ENCODE data around the gene LILRB5. TPM values are rescaled to one million over a fixed set of nuclear protein-coding genes. Genes with fewer than 3 reads are reported as not detected.
"Not testable (repeated sequence)": the region's sequence is repeated elsewhere in the genome, so short reads cannot be mapped to it uniquely, and the experiment has no call there.

LILRB5 gene
- total RNA-seq, 2 experiments from 2014 or later, result not detected

DNA sequence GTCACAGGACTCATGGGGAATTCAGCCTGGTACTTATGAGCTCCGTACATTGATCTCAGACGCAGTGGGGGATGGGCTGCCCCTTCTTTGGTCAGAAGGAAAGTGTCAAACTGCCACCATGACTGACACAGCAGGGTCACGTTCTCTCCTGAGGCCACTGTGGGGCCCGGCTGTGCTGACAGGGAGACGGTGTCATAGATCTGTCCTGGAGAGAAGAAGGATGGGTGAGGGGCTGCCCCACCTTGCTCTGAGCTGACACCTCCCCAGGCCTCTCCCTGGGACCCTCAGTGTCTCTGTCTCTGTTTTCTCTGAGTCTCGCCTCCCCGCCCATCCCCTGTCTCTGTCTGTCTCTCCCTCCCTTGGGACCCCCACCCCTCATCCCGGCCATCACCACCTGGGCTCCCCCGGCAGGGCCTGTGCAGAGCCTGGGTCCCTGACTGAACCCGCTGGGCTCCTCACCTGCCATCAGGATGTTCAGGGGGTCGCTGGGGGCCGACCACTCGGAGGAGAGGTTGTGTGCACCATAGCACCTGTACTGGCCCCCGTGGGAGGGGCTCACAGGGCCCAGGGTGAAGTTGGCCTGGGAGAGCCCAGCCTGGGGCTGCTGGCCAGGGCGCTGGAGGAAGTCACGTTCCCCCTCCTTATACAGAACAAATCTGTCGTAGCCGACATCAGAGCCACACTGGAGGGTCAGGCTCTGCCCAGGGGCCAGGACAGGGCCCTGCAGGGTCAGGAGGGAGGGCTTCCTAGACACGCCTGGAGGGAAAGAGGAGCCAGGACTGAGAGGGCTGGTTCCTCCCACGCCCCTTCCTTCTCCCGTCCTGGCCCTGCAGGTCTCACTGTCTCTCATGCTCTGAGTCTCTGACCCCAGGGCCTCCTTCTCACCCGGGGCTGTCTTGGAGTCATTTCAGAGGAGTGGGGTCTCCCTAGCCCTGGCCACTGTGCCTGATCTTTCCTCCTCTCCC is 16.4 kb downstream of the LILRB5 start:
- H3K4me3 Mint-ChIP-seq, DNase-seq, H3K27ac Mint-ChIP-seq, H3K9me3 Mint-ChIP-seq, H3K4me1 Mint-ChIP-seq, H3K36me3 Mint-ChIP-seq: not testable (repeated sequence)
- H3K27me3 Mint-ChIP-seq, result peaks cover 10% of the 10 kb centered on the region

DNA sequence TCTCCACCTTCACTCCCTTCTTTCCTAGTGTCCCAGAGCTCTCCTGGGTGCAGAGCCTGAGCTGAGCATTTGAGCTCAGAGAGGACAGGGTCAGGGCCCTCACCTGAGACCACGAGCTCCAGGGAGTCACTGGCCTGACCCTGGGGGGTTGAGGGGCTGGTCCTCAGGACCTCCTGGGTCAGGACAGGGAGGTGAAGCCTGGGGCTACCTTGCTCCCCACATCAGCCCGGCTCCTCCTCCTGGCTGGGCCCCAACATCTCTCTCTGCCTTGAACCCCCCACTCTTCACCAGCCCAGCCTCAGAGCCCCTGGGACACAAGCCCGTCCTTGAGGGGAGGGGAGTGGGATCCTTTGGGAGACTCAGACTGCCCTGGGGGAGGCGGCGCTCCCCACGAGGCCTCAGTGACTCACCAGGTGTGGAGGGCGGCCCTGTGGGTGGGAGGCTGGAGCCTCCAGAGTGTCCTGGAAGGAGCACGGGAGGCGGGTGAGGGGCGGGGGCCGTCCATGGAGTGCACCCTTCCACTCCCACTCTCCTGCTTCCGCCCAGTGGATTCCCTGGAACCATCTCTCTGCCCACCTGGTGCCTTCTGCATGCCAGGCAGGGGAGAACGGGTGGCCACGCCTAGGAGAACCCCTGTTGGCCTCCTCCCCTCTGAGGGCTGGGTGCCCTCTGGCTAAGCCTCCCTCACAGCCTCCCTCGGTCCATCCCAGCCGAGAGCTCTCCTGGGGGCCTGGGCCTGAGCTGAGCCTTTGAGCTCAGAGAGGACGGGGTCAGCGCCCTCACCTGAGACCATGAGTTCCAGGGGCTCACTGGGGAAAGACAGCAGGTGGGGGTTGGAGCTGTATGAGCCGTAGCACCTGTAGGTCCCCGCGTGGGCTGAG is 17.3 kb downstream of the LILRB5 start:
- H3K36me3 Mint-ChIP-seq, H3K4me3 Mint-ChIP-seq, H3K27ac Mint-ChIP-seq, DNase-seq, H3K4me1 Mint-ChIP-seq, H3K9me3 Mint-ChIP-seq: not testable (repeated sequence)
- H3K27me3 Mint-ChIP-seq, result peaks cover 11% of the 10 kb centered on the region

DNA sequence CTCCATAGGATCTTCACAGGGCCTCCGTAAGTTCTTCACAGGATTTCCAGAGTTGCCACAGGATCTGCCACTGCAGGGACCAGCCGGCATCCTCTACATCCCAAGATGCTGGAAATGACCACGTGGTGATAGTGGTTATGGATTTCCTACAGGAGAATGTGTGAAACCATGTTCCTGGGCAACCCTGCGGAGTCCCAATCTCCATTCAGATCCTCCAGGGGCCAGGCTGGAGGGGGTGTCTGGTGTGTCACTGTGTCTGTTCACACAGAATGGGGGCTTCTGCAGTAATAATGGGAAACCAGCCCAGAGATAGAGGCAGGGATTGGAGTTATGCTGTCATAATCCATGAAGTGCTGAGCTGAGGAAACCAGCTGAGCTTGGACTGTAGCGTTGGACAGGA is 23.1 kb downstream of the LILRB5 start:
- DNase-seq, result no peak
- no peak overlapping the region for H3K4me3 Mint-ChIP-seq
- H3K27me3 Mint-ChIP-seq, result peaks cover 42% of the 10 kb centered on the region
- no peaks in the 10 kb centered on the region for H3K9me3 Mint-ChIP-seq
- no peak overlapping the region for H3K27ac Mint-ChIP-seq
- H3K4me1 Mint-ChIP-seq, result peaks cover 7% of the 10 kb centered on the region
- no peaks in the 10 kb centered on the region for H3K36me3 Mint-ChIP-seq

DNA sequence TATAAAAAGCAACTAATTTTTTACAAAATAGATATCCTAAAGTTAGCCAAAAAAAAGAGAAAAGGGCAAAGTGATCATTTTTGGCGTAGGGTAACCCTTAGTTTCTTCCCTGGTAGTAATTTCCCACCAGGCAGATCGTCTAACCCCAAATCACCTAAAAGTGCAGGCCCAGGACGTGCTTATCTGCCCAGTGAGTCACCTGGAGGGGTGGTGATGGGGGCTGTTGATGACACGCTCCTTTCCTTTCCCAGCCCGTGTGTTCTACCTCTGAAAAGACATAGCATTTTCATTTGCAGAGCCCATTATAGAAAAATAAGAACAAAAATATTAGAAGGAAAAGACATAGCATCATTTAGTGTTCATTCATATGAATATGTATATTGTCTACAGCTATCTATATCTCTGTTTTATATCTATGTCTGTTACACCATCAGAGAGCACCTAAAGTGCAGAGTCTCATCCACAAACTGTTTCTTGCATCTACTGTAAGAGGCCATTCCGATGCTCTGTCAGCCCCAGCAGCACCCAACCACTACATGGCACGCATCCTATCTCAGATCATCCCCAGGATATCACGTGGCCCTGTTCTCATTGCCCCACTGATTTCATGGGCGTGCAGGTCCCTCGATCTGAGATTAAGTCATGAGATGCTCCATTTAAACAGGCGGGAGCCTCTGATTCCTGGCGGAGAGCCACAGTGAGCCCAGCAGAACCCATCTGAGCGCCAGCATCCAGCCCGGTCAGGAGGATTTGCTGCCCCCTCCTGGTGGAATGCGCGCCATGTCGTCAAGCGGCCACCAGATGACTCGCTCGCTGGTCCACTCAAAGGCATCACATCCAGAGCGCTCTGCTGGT is 25.8 kb downstream of the LILRB5 start:
- peak; percentile 79 for DNase-seq
- no peak overlapping the region for H3K4me3 Mint-ChIP-seq

DNA sequence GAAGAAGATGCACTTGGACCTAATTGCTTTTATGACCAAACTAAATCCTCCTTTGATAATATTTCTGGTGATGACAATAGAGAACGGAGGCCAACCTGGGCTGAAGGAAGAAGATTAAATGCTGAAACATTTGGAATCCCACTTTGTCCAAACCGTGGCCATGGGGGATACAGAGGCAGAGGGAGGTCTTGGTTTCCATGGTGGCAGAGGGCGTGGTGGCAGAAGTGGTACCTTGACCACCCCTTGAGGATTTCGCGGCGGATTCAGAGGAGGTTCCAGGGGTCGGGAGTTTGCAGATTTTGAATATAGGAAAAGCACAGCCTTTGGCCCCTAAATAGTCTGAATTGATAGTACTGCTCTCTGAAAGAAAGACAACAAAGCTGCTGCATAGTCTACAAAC is 27.0 kb downstream of the LILRB5 start:
- H3K27ac Mint-ChIP-seq, result no peak overlapping the region

More for the DNA sequence above, 25.8 kb downstream of the LILRB5 start:
- Mint-ChIP-seq H3K4me1 (peaks cover 7% of the 10 kb centered on the region), H3K27me3 (peaks cover 38% of the 10 kb centered on the region), H3K36me3 (no peaks in the 10 kb centered on the region), H3K27ac (no peak overlapping the region), H3K9me3 (no peaks in the 10 kb centered on the region)

DNA sequence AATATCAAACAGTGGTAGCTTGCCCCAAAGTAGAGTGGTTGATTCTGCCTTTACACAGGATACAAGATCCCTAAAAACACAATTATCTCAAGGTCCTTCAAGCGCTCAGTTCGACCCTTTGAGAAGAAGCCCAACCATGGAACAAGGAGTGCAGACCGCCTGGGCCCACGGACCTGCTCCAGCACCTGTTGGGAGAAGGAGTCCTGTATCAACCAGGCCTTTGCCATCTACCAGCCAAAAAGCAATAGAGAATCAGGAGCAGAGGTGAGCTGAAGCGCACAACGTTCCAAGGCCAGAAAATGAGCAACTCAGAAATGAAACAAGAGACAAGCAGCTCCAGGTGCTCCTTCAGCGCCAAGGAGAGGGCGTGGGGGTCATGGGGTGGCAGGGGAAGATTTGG is 27.9 kb downstream of the LILRB5 start:
- Mint-ChIP-seq H3K27ac (no peak overlapping the region), H3K36me3 (no peaks in the 10 kb centered on the region), H3K27me3 (peaks cover 29% of the 10 kb centered on the region), H3K4me3 (no peak overlapping the region), H3K4me1 (peaks cover 7% of the 10 kb centered on the region), H3K9me3 (no peaks in the 10 kb centered on the region)
- no peak for DNase-seq

More for the DNA sequence above, 27.0 kb downstream of the LILRB5 start:
- Mint-ChIP-seq H3K27me3 (peaks cover 38% of the 10 kb centered on the region), H3K9me3 (no peaks in the 10 kb centered on the region), H3K36me3 (no peaks in the 10 kb centered on the region), H3K4me3 (no peak overlapping the region), H3K4me1 (peaks cover 7% of the 10 kb centered on the region)
- DNase-seq, result no peak

DNA sequence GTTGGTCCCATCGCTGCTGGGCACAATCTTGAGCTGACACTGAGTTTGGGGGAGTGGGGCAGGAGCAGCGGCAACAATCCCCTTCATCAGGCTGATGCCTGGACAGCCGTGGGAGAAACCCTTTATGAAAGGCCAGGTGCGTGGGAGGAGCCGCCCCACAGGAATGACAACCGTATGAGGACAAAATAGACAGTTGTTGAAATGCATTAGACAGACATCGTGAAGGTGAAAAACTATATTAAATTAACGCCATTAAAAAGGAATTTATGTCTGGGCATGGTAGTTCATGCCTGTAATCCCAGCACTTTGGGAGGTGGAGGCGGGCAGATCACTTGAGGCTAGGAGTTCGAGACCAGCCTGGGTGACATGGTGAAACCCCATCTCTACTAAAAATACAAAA is 32.5 kb downstream of the LILRB5 start:
- not testable (repeated sequence) for DNase-seq, H3K4me3 Mint-ChIP-seq, H3K9me3 Mint-ChIP-seq, H3K4me1 Mint-ChIP-seq, H3K36me3 Mint-ChIP-seq, H3K27ac Mint-ChIP-seq
- H3K27me3 Mint-ChIP-seq, result peaks cover 12% of the 10 kb centered on the region

DNA sequence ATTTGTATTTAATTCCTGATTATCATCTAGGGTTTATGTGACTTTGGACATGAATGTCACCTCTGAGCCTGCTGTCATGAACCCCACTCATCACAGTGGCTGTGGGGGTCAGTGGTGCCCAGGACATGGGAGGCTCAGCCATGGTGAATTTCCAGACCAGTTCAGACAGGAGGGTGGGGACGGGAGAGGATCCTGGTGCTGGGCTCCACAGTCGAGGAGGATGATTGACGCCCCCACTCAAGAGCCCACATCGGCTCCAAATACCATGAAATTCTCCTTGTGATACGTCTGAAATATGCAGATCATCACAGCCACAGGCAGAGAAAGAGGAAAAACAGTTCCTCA is 33.2 kb downstream of the LILRB5 start:
- H3K9me3 Mint-ChIP-seq, H3K36me3 Mint-ChIP-seq, H3K27ac Mint-ChIP-seq, H3K4me3 Mint-ChIP-seq, DNase-seq, H3K4me1 Mint-ChIP-seq, H3K27me3 Mint-ChIP-seq: not testable (repeated sequence)

DNA sequence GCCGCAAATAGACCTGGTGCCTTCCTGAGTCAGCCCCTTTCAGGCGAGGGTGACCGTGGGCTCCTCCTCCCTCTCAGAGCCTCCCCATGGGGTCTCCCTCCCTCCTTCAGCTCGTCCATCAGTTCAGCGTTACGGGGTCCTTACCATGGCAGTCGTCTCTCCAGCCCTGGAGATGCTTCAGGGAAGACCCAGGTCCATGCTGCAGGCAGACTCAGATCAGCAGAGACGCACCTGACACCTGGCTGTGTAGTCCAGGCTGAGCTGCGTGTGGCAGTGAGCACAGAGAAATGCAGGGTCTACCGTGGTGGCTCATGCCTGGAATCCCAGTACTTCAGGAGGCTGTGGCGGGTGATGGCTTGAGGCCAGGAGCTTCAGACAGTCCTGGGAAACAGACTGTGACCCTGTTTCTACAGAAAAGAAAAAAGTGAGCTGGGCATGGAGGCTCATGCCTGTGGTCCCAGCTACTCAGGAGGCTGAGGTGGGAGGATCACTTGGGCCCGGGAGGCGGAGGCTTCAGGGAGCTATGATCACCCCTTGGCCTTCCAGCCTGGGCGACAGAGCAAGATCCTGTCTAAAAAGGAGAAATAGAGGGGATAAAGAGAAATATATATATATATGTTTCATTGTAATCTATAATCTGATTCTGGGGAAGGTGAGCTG is 33.7 kb downstream of the LILRB5 start:
- H3K9me3 Mint-ChIP-seq, DNase-seq, H3K36me3 Mint-ChIP-seq, H3K4me3 Mint-ChIP-seq, H3K4me1 Mint-ChIP-seq, H3K27ac Mint-ChIP-seq, H3K27me3 Mint-ChIP-seq: not testable (repeated sequence)

DNA sequence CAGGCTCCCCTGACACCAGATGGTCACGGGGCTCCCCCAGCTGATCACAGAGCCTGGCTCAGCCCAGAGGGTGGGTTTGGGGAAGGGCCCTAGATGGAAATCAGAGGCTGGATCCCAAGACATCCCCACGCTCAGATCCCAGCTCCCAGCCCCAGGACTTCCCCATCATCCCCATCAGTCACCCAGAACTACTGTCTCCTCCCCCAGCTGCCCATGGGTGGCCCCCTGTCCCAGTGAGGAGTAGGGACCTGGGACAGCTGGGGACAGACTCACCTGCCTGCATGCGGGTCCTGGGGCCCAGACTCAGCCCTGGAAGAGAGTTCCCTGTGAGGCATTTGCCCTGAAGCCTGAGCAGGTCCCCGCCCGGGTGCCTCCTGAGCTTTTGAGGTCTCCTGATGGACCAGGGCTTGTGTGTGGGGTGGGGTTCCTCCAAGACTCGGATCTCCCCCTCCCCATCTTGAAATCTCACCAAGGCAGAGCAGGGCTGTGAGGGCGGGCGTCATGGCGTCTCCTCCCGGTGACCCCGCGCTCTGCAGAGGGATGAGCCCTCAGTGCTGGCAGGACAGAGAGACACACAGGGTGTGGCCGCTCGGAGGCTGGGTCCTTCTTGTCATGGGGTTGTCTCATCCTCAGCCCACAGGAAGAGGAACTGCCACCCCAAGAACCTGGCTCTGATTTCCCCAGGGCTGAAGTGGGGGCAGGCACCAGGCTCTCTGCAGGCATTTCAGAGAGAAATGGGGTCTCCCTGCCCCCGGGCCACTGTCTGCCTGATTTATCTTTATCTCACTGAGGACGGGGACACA is 34.4 kb downstream of the LILRB5 start, which contains the start of gene LILRB3:
Gene LILRB3, minus strand, starts transcription at position 534 of the 803 bp plus-strand sequence. Its CDS starts 31 bp downstream, at position 503.
- not testable (repeated sequence) for DNase-seq, H3K36me3 Mint-ChIP-seq, H3K4me3 Mint-ChIP-seq, H3K9me3 Mint-ChIP-seq, H3K27me3 Mint-ChIP-seq, H3K4me1 Mint-ChIP-seq, H3K27ac Mint-ChIP-seq

DNA sequence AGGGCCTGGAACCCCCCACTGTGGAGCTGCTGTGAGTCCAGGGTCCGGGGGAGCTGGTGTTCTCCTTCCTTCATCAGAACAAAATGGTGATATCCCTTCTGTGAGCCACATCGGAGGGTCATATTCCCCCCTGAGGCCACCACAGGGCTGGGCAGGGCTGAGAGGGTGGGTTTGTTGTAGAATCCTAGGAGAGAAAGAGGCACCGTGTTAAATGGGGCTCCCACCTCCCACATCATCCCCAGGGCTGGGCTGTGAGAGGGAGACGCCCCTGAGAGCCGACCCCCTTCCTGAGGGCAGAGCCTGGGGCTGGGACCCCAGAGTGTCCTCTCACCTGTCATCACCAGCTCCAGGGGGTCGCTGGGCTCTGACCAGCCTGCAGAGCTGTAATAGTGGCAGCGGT is 35.1 kb downstream of the LILRB5 start:
- H3K27ac Mint-ChIP-seq, H3K36me3 Mint-ChIP-seq, H3K9me3 Mint-ChIP-seq, H3K4me3 Mint-ChIP-seq, H3K27me3 Mint-ChIP-seq, H3K4me1 Mint-ChIP-seq, DNase-seq: not testable (repeated sequence)

DNA sequence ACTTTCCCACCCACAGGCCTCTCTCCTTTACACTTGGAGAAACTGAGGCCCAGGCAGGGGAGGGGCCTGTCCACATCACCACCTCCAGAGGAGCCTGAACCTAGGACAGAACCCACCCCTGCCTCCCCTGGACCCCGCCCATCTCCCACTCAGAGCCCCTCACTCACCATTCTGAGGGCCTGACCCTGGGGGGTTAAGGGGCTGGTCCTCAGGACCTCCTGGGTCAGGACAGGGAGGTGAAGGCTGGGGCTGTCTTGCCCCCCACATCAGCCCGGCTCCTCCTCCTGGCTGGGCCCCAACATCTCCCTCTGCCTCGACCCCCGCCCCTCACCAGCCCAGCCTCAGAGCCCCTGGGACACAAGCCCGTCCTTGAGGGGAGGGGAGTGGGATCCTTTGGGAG is 37.4 kb downstream of the LILRB5 start:
- not testable (repeated sequence) for DNase-seq, H3K4me3 Mint-ChIP-seq, H3K9me3 Mint-ChIP-seq, H3K27me3 Mint-ChIP-seq, H3K27ac Mint-ChIP-seq, H3K4me1 Mint-ChIP-seq
- H3K36me3 Mint-ChIP-seq, result peaks cover 10% of the 10 kb centered on the region

DNA sequence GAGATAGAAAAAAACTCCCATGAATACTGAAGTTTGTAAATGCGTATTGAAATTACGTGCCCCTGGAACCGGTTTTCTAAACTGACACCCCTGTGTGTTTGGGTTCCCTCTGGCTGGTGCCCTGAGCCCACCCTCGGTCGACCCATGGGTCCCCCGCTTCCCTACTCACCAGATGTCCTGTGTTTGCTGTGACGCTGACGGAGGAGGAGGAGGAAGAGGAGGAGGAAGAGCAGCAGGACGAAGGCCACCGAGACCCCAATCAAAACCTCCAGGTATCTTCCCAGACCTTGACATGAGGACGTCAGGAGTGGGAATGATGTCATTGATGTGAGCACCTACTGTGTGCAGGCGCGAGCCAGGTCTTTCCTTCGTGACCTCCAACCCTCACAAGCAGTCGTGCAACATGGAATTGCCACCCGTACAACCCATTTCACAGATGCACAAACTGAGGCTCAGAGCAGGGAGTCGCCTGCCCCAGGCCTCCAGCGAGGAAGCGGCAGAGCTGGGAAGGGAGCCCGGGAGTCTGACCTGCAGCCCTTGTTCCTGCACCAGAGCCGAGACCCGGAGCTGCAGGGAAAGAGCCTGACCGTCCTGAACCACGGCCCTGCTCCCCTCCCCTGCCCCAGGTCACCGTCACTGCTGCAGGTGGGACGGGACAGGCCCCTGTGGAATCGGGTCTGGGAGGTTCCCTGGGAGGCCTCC is 38.0 kb downstream of the LILRB5 start:
- no peak overlapping the region for H3K4me3 Mint-ChIP-seq
- H3K9me3 Mint-ChIP-seq, result no peaks in the 10 kb centered on the region
- H3K36me3 Mint-ChIP-seq, result peaks cover 12% of the 10 kb centered on the region
- peaks cover 8% of the 10 kb centered on the region for H3K27me3 Mint-ChIP-seq
- DNase-seq, result no peak
- H3K27ac Mint-ChIP-seq, result no peak overlapping the region
- H3K4me1 Mint-ChIP-seq, result peaks cover 2% of the 10 kb centered on the region

Measured in activated naive CD8-positive, alpha-beta T cell treated with anti-CD3 and anti-CD28 coated beads for 36 hours (primary cell).